IMR-90 (cell line): ENCODE data around the gene VPS52. TPM values are rescaled to one million over a fixed set of nuclear protein-coding genes. Genes with fewer than 3 reads are reported as not detected.

ENCODE experiments used
- ATAC-seq: fragments of 200-7000 bp; cut with Tn5 transposase; 2 replicates; pipeline ENCODE4 v1.9.1; 2020; ENCODE audit warnings: low read depth, mild to moderate bottlenecking, moderate library complexity
- BruUV-seq: library from RNA; stranded (reverse); fragments of 400-500 nt; replicated peaks from 2 replicates; lab custom pipeline; 2021; lab: Mats Ljungman, UMichigan
- CTCF ChIA-PET: fragments of 300-600 bp; formaldehyde crosslinking; extraction: SDS; loops from one replicate; lab custom pipeline; 2021; ENCODE audit warnings: antibody characterized with exemption; lab: Yijun Ruan, JAX
- POLR2A ChIA-PET: fragments of 300-600 bp; sonication (Branson Sonifier 250); formaldehyde crosslinking; loops from one replicate; lab custom pipeline; 2022; ENCODE audit warnings: antibody characterized with exemption; ENCODE audit not compliant: unreplicated experiment; lab: Charles Lee
- DNase-seq: peaks from one replicate; pipeline ENCODE4 v3.0.0; 2013
- H2AFZ ChIP-seq: replicated peaks from 2 replicates; pipeline ENCODE3; 2013; ENCODE audit warnings: low read length, mild to moderate bottlenecking; ENCODE audit not compliant: poor library complexity
- H2AK5ac ChIP-seq: 2 replicates; pipeline ENCODE4 v1.6.1; 2013; ENCODE audit warnings: low read depth, low read length, inconsistent platforms
- H2AK9ac ChIP-seq: replicated peaks from 2 replicates; pipeline ENCODE3; 2013; ENCODE audit warnings: mild to moderate bottlenecking, low read depth, low read length, moderate library complexity; ENCODE audit not compliant: poor library complexity
- H2BK120ac ChIP-seq: 2 replicates; pipeline ENCODE4 v1.6.1; 2013; ENCODE audit warnings: low read depth, low read length, inconsistent platforms
- H2BK15ac ChIP-seq: 3 replicates; pipeline ENCODE4 v1.6.1; 2013; ENCODE audit warnings: low read depth, low read length, inconsistent platforms
- H2BK20ac ChIP-seq: 2 replicates; pipeline ENCODE4 v1.6.1; 2013; ENCODE audit warnings: low read depth, mild to moderate bottlenecking, inconsistent platforms, low read length, moderate library complexity
- H2BK5ac ChIP-seq: 2 replicates; pipeline ENCODE4 v1.6.1; 2013; ENCODE audit warnings: mild to moderate bottlenecking, low read depth, low read length, inconsistent platforms; ENCODE audit not compliant: poor library complexity, severe bottlenecking
- H3K14ac ChIP-seq: replicated peaks from 2 replicates; pipeline ENCODE4 v1.6.1; 2013; ENCODE audit warnings: low read depth, low read length, inconsistent platforms
- H3K18ac ChIP-seq: 2 replicates; pipeline ENCODE4 v1.6.1; 2013; ENCODE audit warnings: low read depth, low read length, control low read depth
- H3K23ac ChIP-seq: 2 replicates; pipeline ENCODE4 v1.6.1; 2013; ENCODE audit warnings: low read depth, low read length, inconsistent platforms
- H3K27ac ChIP-seq: 2 replicates; pipeline ENCODE4 v1.5.1; 2013; ENCODE audit warnings: mild to moderate bottlenecking, control low read depth, low read length; ENCODE audit not compliant: insufficient read depth
- H3K27me3 ChIP-seq: 2 replicates; pipeline ENCODE4 v1.6.1; 2013; ENCODE audit warnings: low read length; ENCODE audit not compliant: control insufficient read depth, insufficient read depth
- H3K36me3 ChIP-seq: 2 replicates; pipeline ENCODE4 v1.6.1; 2013; ENCODE audit warnings: low read length, mixed read lengths; ENCODE audit not compliant: control insufficient read depth, insufficient read depth
- H3K4ac ChIP-seq: 2 replicates; pipeline ENCODE4 v1.6.1; 2013; ENCODE audit warnings: low read depth, low read length, inconsistent platforms
- H3K4me1 ChIP-seq: 2 replicates; pipeline ENCODE4 v1.6.1; 2013; ENCODE audit warnings: low read length, mixed read lengths; ENCODE audit not compliant: control insufficient read depth, insufficient read depth
- H3K4me2 ChIP-seq: 2 replicates; pipeline ENCODE4 v1.6.1; 2013; ENCODE audit warnings: low read depth, mild to moderate bottlenecking, control low read depth, low read length, moderate library complexity
- H3K4me3 ChIP-seq: 2 replicates; pipeline ENCODE4 v1.5.1; 2013; ENCODE audit warnings: low read depth, mild to moderate bottlenecking, control low read depth, low read length, moderate library complexity; ENCODE audit not compliant: insufficient read depth
- H3K56ac ChIP-seq: 2 replicates; pipeline ENCODE4 v1.6.1; 2013; ENCODE audit warnings: low read length, inconsistent platforms; ENCODE audit not compliant: insufficient read depth; ENCODE audit errors: extremely low read depth
- H3K79me1 ChIP-seq, 2 experiments: 2 replicates each; pipeline ENCODE4 v1.6.1; 2013; ENCODE audit warnings: low read length in 2 of 2, inconsistent platforms in 1 of 2, low read depth in 1 of 2
- H3K9ac ChIP-seq: 2 replicates; pipeline ENCODE4 v1.6.1; 2013; ENCODE audit warnings: low read depth, low read length, control low read depth
- H3K9me1 ChIP-seq: 2 replicates; pipeline ENCODE4 v1.6.1; 2013; ENCODE audit warnings: low read length, inconsistent platforms; ENCODE audit not compliant: insufficient read depth
- H3K9me3 ChIP-seq: 2 replicates; pipeline ENCODE4 v1.6.1; 2013; ENCODE audit warnings: low read length; ENCODE audit not compliant: control insufficient read depth, insufficient read depth
- H4K20me1 ChIP-seq: 2 replicates; pipeline ENCODE4 v1.6.1; 2013; ENCODE audit warnings: low read length, inconsistent platforms; ENCODE audit not compliant: insufficient read depth
- H4K5ac ChIP-seq: 2 replicates; pipeline ENCODE4 v1.6.1; 2013; ENCODE audit warnings: mild to moderate bottlenecking, low read depth, low read length, control low read depth
- H4K8ac ChIP-seq, 2 experiments: 2 replicates each; pipeline ENCODE4 v1.6.1; 2013; ENCODE audit warnings: low read depth in 2 of 2, low read length in 2 of 2, control low read depth in 1 of 2, inconsistent platforms in 1 of 2
- H4K91ac ChIP-seq: 2 replicates; pipeline ENCODE4 v1.6.1; 2013; ENCODE audit warnings: low read depth, low read length, inconsistent platforms; ENCODE audit not compliant: insufficient read depth
- BHLHE40 ChIP-seq: fragments of 150-350 bp; IDR thresholded peaks from 2 replicates; pipeline ENCODE4 v1.6.1; 2016; ENCODE audit warnings: mild to moderate bottlenecking, low read depth, low read length
- CEBPB ChIP-seq: IDR thresholded peaks from 2 replicates; pipeline ENCODE4 v1.6.1; 2012; ENCODE audit warnings: low read depth, low read length, improper control_type of control experiment
- CHD1 ChIP-seq: IDR thresholded peaks from 2 replicates; pipeline ENCODE4 v1.6.1; 2012; ENCODE audit warnings: low read depth, low read length, improper control_type of control experiment
- CTCF ChIP-seq: conservative IDR thresholded peaks from 2 replicates; pipeline ENCODE4 v1.5.1; 2012; ENCODE audit warnings: mild to moderate bottlenecking, low read depth, low read length, improper control_type of control experiment
- FOS ChIP-seq: fragments of 150-350 bp; IDR thresholded peaks from 2 replicates; pipeline ENCODE4 v1.6.1; 2016; ENCODE audit warnings: low read depth, low read length
- MAFK ChIP-seq: IDR thresholded peaks from 2 replicates; pipeline ENCODE4 v1.6.1; 2012; ENCODE audit warnings: low read depth, low read length, improper control_type of control experiment
- MAZ ChIP-seq: IDR thresholded peaks from 2 replicates; pipeline ENCODE4 v1.6.1; 2012; ENCODE audit warnings: low read depth, mild to moderate bottlenecking, low read length, improper control_type of control experiment, moderate library complexity, borderline replicate concordance
- NFE2L2 ChIP-seq: fragments of 150-350 bp; IDR thresholded peaks from 2 replicates; pipeline ENCODE4 v1.6.1; 2016; ENCODE audit warnings: low read depth, mild to moderate bottlenecking, low read length
- POLR2A ChIP-seq: IDR thresholded peaks from 2 replicates; pipeline ENCODE4 v1.6.1; 2012; ENCODE audit warnings: mild to moderate bottlenecking, low read depth, low read length
- RAD21 ChIP-seq: IDR thresholded peaks from 2 replicates; pipeline ENCODE4 v1.6.1; 2012; ENCODE audit warnings: low read length, improper control_type of control experiment
- USF2 ChIP-seq: fragments of 150-350 bp; IDR thresholded peaks from 2 replicates; pipeline ENCODE4 v1.6.1; 2017; ENCODE audit warnings: mild to moderate bottlenecking, antibody characterized with exemption, low read length, low read depth
- WGBS, 2 experiments: methylation state at CpG; one replicate each; pipeline versions ENCODE4 v1.1.5 to v1.1.7; 2013; ENCODE audit warnings: missing lambda C conversion rate in 2 of 2; ENCODE audit not compliant: insufficient read length in 1 of 2; ENCODE audit errors: extremely low coverage in 2 of 2; 5-methylcytosine and 5-hydroxymethylcytosine counted together
- dilution Hi-C: fragments of 300-500 bp; cut with HindIII; formaldehyde crosslinking; loops from one replicate; pipeline ENCODE4 v1.14.3; 2018; ENCODE audit warnings: low sequenced_read_pairs; ENCODE audit not compliant: unreplicated experiment
- in situ Hi-C: fragments of 300-500 bp; cut with MboI; formaldehyde crosslinking; loops from 3 replicates; pipeline ENCODE4 v1.14.3; 2019; ENCODE audit warnings: low sequenced_read_pairs, inconsistent platforms, mixed read lengths
- intact Hi-C: fragments of 100-400 bp; cut with micrococcal nuclease; formaldehyde crosslinking; loops from 2 replicates; pipeline ENCODE4 v1.10.0; 2022
- polyA plus RNA-seq, 3 experiments: library from polyadenylated mRNA; depleted of rRNA; stranded (reverse); fragments of >200 nt; gene quantifications; 2 replicates each; pipeline ENCODE4 v1.2.3, GENCODE V29; 2012; ENCODE audit warnings: low replicate concordance in 1 of 3
- total RNA-seq: library from RNA; depleted of rRNA; stranded (reverse); fragments of >200 nt; gene quantifications from 2 replicates; pipeline ENCODE4 v1.2.3, GENCODE V29; 2012

The VPS52 gene
- total and polyA plus RNA-seq, 2 of the 4 experiments (the other 2 are of a cell fraction) = 29.8 to 54.6 TPM

GRCh38 chr6:33204165-33204414 is 67.6 kb downstream of the VPS52 start:
- peaks cover 34% of the 10 kb centered on the region for H3K4me1 ChIP-seq
- H4K91ac ChIP-seq = no peak overlapping the region
- TF ChIP-seq USF2 = no peak
- no peak for TF ChIP-seq RAD21
- no peak for TF ChIP-seq MAFK
- no peak for TF ChIP-seq MAZ
- TF ChIP-seq NFE2L2 = no peak
- no peak for TF ChIP-seq FOS
- no peak for TF ChIP-seq POLR2A
- TF ChIP-seq BHLHE40 = no peak
- TF ChIP-seq CTCF = no peak
- TF ChIP-seq CHD1 = no peak
- TF ChIP-seq CEBPB = no peak
- H3K18ac ChIP-seq = no peak overlapping the region
- no peak overlapping the region for H4K8ac ChIP-seq
- H3K4me2 ChIP-seq = peak overlapping the region; percentile 11; the same call in 1 of the 2 replicates
- no CpG with 5 or more reads among the region's 4 CpGs for WGBS, 2 experiments
- H4K5ac ChIP-seq = no peak overlapping the region
- no peak overlapping the region for H3K27ac ChIP-seq
- POLR2A ChIA-PET = no interaction called here
- peak overlapping the region; percentile 30 for H2BK5ac ChIP-seq
- ATAC-seq = no peak
- no peak overlapping the region for H2AFZ ChIP-seq
- H3K79me1 ChIP-seq = peaks cover 14 to 85% of the 10 kb centered on the region in 2 experiments; a peak in 3 of 4 replicates
- peaks cover 35% of the 10 kb centered on the region; the same call in 1 of the 2 replicates for H4K20me1 ChIP-seq
- 0 out of 2 replicates have a peak overlapping the region, but pooled peaks have one; percentile 15 for H3K14ac ChIP-seq
- H2AK9ac ChIP-seq = peak overlapping the region; percentile 20
- no peaks in the 10 kb centered on the region for H3K9me3 ChIP-seq
- H3K9ac ChIP-seq = no peak overlapping the region
- H2AK5ac ChIP-seq = no peak overlapping the region; the same call in 1 of the 2 replicates
- no peak overlapping the region for H3K4ac ChIP-seq
- in situ Hi-C loops (no loop called here), dilution Hi-C loops (no loop called here), intact Hi-C loops (no loop called here)
- H3K23ac ChIP-seq = no peak overlapping the region
- peaks cover 39% of the 10 kb centered on the region for H3K9me1 ChIP-seq
- no peak overlapping the region for H3K56ac ChIP-seq
- BruUV-seq = no TSS peak
- no peak overlapping the region for H2BK15ac ChIP-seq
- H3K4me3 ChIP-seq = no peak overlapping the region
- H3K36me3 ChIP-seq = peaks cover 26% of the 10 kb centered on the region
- CTCF ChIA-PET = no interaction called here
- no peak overlapping the region for H2BK120ac ChIP-seq
- no peak for DNase-seq
- H3K27me3 ChIP-seq = no peaks in the 10 kb centered on the region
- no peak overlapping the region for H2BK20ac ChIP-seq
